Neural cell (in vitro differentiated cells): ENCODE results near the gene RPL39L.

Source experiments
- EP300 ChIP-seq: fragments of 450-650 bp; conservative IDR thresholded peaks from 2 replicates; pipeline ENCODE4 v1.6.1; 2014; ENCODE audit warnings: antibody characterized with exemption, mild to moderate bottlenecking, moderate library complexity; ENCODE audit not compliant: poor library complexity, severe bottlenecking
- EZH2 ChIP-seq: fragments of 200-600, 300-800 bp; shearing (Covaris generic), sonication (generic); IDR thresholded peaks from 2 replicates; pipeline ENCODE4 v1.6.1; 2014; ENCODE audit warnings: antibody characterized with exemption, low read length, borderline replicate concordance, mild to moderate bottlenecking; ENCODE audit not compliant: insufficient read depth, poor library complexity, severe bottlenecking
- MXI1 ChIP-seq: fragments of 450-650 bp; conservative IDR thresholded peaks from 2 replicates; pipeline ENCODE4 v1.6.1; 2014; ENCODE audit warnings: antibody characterized with exemption, mild to moderate bottlenecking; ENCODE audit not compliant: poor library complexity, severe bottlenecking
- POLR2AphosphoS5 ChIP-seq: IDR thresholded peaks from 2 replicates; pipeline ENCODE4 v1.6.1; 2012
- RAD21 ChIP-seq: fragments of 450-650 bp; conservative IDR thresholded peaks from 2 replicates; pipeline ENCODE4 v1.6.1; 2014; ENCODE audit warnings: antibody characterized with exemption, mild to moderate bottlenecking, moderate library complexity
- SMC3 ChIP-seq: fragments of 450-650 bp; conservative IDR thresholded peaks from 2 replicates; pipeline ENCODE4 v1.6.1; 2014; ENCODE audit warnings: antibody characterized with exemption, mild to moderate bottlenecking, moderate library complexity; ENCODE audit not compliant: poor library complexity
- TAF1 ChIP-seq: IDR thresholded peaks from 2 replicates; pipeline ENCODE4 v1.6.1; 2012; ENCODE audit warnings: low read depth
- TF ChIP-seq, protein P1 (sequence below): fragments of 450-650 bp; IDR thresholded peaks from 2 replicates; pipeline ENCODE4 v1.5.1; 2014; ENCODE audit warnings: antibody characterized with exemption, mild to moderate bottlenecking, moderate library complexity; ENCODE audit not compliant: poor library complexity, severe bottlenecking
- TF ChIP-seq, protein P2 (sequence below): IDR thresholded peaks from 2 replicates; pipeline ENCODE4 v1.6.1; 2012; ENCODE audit warnings: borderline replicate concordance

DNA sequence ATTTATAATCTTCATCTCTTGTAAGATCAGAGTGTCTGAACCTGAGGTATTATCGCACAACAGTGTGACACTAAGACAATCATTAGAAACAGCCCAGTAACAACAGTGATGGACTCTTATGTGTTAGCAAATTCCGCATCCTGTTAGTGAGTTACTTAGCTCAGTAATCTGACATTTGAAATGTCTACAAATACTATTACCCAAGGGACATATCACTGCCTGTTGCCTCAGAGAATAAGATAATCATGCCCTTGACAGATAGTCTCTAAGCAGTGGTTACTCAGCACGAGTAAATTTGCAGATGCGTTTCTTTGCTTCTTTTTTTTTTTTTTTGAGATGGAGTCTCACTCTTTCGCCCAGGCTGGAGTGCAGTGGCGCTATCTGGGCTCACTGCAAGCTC lies 44.6 kb upstream of the RPL39L start:
- TF ChIP-seq POLR2AphosphoS5 (peak; percentile 72), EZH2 (no peak), EP300 (no peak), MXI1 (no peak), RAD21 (no peak), SMC3 (no peak), TAF1 (no peak)
- TF ChIP-seq, protein P1, sequence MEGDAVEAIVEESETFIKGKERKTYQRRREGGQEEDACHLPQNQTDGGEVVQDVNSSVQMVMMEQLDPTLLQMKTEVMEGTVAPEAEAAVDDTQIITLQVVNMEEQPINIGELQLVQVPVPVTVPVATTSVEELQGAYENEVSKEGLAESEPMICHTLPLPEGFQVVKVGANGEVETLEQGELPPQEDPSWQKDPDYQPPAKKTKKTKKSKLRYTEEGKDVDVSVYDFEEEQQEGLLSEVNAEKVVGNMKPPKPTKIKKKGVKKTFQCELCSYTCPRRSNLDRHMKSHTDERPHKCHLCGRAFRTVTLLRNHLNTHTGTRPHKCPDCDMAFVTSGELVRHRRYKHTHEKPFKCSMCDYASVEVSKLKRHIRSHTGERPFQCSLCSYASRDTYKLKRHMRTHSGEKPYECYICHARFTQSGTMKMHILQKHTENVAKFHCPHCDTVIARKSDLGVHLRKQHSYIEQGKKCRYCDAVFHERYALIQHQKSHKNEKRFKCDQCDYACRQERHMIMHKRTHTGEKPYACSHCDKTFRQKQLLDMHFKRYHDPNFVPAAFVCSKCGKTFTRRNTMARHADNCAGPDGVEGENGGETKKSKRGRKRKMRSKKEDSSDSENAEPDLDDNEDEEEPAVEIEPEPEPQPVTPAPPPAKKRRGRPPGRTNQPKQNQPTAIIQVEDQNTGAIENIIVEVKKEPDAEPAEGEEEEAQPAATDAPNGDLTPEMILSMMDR: no peak
- TF ChIP-seq, protein P2, sequence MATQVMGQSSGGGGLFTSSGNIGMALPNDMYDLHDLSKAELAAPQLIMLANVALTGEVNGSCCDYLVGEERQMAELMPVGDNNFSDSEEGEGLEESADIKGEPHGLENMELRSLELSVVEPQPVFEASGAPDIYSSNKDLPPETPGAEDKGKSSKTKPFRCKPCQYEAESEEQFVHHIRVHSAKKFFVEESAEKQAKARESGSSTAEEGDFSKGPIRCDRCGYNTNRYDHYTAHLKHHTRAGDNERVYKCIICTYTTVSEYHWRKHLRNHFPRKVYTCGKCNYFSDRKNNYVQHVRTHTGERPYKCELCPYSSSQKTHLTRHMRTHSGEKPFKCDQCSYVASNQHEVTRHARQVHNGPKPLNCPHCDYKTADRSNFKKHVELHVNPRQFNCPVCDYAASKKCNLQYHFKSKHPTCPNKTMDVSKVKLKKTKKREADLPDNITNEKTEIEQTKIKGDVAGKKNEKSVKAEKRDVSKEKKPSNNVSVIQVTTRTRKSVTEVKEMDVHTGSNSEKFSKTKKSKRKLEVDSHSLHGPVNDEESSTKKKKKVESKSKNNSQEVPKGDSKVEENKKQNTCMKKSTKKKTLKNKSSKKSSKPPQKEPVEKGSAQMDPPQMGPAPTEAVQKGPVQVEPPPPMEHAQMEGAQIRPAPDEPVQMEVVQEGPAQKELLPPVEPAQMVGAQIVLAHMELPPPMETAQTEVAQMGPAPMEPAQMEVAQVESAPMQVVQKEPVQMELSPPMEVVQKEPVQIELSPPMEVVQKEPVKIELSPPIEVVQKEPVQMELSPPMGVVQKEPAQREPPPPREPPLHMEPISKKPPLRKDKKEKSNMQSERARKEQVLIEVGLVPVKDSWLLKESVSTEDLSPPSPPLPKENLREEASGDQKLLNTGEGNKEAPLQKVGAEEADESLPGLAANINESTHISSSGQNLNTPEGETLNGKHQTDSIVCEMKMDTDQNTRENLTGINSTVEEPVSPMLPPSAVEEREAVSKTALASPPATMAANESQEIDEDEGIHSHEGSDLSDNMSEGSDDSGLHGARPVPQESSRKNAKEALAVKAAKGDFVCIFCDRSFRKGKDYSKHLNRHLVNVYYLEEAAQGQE: no peak
